GM21526 (cell line): ENCODE results near the gene LRRC8C.
A peak's percentile ranks its signal among the peaks of the same experiment; 100 is the strongest.

ENCODE experiments used
- ATAC-seq: cut with Tn5 transposase; IDR thresholded peaks from one replicate; pipeline ENCODE4 v1.9.1; 2021; ENCODE audit warnings: moderate library complexity; ENCODE audit not compliant: unreplicated experiment, low FRiP score

LRRC8C gene

GRCh38 chr1:89670163-89670562, 37.2 kb downstream of the LRRC8C start:
- ATAC-seq = peak; percentile 98

- no peak for ATAC-seq
Measured at GRCh38 chr1:89670711-89671110, 37.8 kb downstream of the LRRC8C start.

GRCh38 chr1:89671775-89672488, 39.0 kb downstream of the LRRC8C start:
- no peak for ATAC-seq

GRCh38 chr1:89672489-89673183, 39.7 kb downstream of the LRRC8C start:
- no peak for ATAC-seq

- ATAC-seq = no peak
Measured at GRCh38 chr1:89673251-89673650, 40.3 kb downstream of the LRRC8C start.

GRCh38 chr1:89675677-89676076, 42.8 kb downstream of the LRRC8C start:
- ATAC-seq = no peak

GRCh38 chr1:89681045-89681729, 48.3 kb downstream of the LRRC8C start:
- ATAC-seq = peak; percentile 78

- ATAC-seq = no peak
Measured at GRCh38 chr1:89682611-89683010, 49.7 kb downstream of the LRRC8C start.

GRCh38 chr1:89685461-89685860, 52.5 kb downstream of the LRRC8C start:
- no peak for ATAC-seq

GRCh38 chr1:89686520-89686919, 53.6 kb downstream of the LRRC8C start:
- no peak for ATAC-seq

- ATAC-seq = no peak
Measured at GRCh38 chr1:89687254-89687653, 54.3 kb downstream of the LRRC8C start.

GRCh38 chr1:89688607-89689006, 55.7 kb downstream of the LRRC8C start:
- ATAC-seq = no peak

- ATAC-seq = no peak
Measured at GRCh38 chr1:89689234-89689633, 56.3 kb downstream of the LRRC8C start.

GRCh38 chr1:89690595-89690994, 57.7 kb downstream of the LRRC8C start:
- no peak for ATAC-seq

- peak; percentile 44 for ATAC-seq
Measured at GRCh38 chr1:89692601-89693521, 59.9 kb downstream of the LRRC8C start.

GRCh38 chr1:89695847-89696246, 62.9 kb downstream of the LRRC8C start:
- no peak for ATAC-seq

- no peak for ATAC-seq
Measured at GRCh38 chr1:89697383-89697782, 64.5 kb downstream of the LRRC8C start.

GRCh38 chr1:89698020-89698560, 65.2 kb downstream of the LRRC8C start:
- ATAC-seq = no peak

- ATAC-seq = no peak
Measured at GRCh38 chr1:89698624-89699023, 65.7 kb downstream of the LRRC8C start.

GRCh38 chr1:89699451-89699986, 66.6 kb downstream of the LRRC8C start:
- no peak for ATAC-seq
